22Rv1 (cell line): ENCODE data around the gene TXNRD2.

ENCODE experiments used
- H3K27ac ChIP-seq: fragments of 450-650 bp; 2 replicates; pipeline ENCODE4 v1.5.1; 2017
- ZFX ChIP-seq: fragments of 450-650 bp; IDR thresholded peaks from 2 replicates; pipeline ENCODE4 v1.6.1; 2017; ENCODE audit warnings: antibody characterized with exemption, borderline replicate concordance
- TF ChIP-seq, protein P1 (sequence below): fragments of 450-650 bp; IDR thresholded peaks from 2 replicates; pipeline ENCODE4 v1.5.1; 2017; ENCODE audit warnings: mild to moderate bottlenecking

TXNRD2 gene

DNA sequence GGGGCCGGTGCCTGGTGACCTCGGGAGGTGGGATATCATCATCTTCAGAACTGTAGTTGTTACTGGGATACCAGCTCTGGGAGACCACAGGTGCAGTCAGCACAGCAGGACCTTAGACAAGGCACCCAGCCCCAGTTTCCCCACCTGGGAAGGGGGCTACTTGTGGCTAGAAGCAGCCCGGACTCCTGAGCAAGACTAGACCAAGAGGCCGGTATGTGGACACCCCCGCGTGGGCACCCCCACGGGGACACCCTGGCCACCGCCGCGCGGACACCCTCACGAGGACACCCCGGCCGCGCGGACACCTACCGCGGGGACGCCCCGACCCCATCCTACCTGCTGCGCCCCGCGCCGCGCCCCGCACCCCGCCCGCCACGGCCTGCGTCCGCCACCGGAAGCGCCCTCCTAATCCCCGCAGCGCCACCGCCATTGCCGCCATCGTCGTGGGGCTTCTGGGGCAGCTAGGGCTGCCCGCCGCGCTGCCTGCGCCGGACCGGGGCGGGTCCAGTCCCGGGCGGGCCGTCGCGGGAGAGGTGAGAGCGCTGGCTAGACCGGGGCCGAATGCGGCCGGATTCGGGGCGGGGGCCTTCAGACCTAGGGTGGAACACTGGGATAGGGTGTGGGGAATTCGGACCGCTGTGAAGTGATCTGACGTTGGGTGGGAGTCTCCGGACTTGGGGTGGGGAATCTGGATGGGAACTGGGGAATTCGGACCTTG lies at the start of gene TXNRD2, which contains the start of gene COMT:
Gene TXNRD2 (minus strand): TSS at position 454 of the 718 bp plus-strand sequence. CDS start 15 bp downstream, at position 439.
Gene COMT (plus strand): TSS at position 408 of the 718 bp plus-strand sequence. CDS start 20,755 bp downstream, outside the sequence.
- H3K27ac ChIP-seq, result peak within 1 kb of the TSS; percentile 79
- TF ChIP-seq, protein P1, sequence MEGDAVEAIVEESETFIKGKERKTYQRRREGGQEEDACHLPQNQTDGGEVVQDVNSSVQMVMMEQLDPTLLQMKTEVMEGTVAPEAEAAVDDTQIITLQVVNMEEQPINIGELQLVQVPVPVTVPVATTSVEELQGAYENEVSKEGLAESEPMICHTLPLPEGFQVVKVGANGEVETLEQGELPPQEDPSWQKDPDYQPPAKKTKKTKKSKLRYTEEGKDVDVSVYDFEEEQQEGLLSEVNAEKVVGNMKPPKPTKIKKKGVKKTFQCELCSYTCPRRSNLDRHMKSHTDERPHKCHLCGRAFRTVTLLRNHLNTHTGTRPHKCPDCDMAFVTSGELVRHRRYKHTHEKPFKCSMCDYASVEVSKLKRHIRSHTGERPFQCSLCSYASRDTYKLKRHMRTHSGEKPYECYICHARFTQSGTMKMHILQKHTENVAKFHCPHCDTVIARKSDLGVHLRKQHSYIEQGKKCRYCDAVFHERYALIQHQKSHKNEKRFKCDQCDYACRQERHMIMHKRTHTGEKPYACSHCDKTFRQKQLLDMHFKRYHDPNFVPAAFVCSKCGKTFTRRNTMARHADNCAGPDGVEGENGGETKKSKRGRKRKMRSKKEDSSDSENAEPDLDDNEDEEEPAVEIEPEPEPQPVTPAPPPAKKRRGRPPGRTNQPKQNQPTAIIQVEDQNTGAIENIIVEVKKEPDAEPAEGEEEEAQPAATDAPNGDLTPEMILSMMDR, result no peak
- TF ChIP-seq ZFX, result no peak

DNA sequence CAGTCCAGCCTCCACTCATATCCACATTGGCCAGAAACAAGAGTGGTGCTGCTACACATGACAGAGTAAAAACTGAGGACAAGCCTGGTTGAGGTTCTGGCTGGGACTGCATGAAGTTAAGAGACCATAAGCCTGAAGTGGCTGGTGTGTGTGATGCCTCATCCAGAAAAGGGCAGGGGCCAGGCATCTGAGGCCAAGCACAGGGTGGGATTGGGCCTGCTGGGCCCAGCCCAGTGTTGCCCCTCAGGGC lies 49.7 kb upstream of the TXNRD2 start:
- TF ChIP-seq, protein P1, result no peak
- TF ChIP-seq ZFX, result no peak
- H3K27ac ChIP-seq, result no peak overlapping the region

DNA sequence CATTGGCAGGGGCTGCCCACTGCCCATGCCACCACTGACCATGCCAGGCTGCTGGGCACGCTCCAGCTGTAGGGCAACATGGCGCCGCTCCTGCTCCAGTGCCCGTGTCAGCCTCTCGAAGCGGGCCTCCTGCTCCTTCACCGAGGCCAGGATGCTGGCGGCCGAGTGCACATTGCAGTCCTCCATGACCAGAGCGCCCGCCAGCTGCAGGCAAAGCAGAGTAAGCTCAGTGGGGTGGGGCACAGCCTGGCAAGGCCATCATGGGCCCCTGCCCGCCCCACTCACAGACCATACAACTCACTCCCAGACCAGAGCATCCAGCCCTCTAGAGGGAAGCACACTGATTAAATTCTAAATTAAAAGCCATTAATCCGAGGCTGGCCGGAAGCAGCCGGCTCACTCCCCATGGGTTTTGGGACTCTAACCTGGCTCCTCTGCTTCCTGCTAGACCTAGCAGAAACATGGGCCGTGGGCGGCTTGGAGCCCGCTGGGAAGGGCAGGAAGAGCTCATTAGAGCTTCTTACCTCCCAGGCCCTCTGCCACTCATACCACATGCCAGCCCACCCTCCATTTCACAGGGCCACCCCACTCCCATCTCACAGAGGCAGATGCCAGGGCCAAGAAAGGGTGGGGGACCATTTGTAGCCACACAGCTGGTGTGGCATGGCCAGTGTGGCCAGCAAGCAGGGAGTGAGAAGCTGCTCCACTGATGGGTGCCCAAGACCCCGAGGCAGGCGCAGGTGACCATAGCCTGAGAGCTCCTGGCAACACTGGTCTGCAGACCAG lies 49.2 kb upstream of the TXNRD2 start:
- TF ChIP-seq, protein P1, result no peak
- TF ChIP-seq ZFX, result no peak

DNA sequence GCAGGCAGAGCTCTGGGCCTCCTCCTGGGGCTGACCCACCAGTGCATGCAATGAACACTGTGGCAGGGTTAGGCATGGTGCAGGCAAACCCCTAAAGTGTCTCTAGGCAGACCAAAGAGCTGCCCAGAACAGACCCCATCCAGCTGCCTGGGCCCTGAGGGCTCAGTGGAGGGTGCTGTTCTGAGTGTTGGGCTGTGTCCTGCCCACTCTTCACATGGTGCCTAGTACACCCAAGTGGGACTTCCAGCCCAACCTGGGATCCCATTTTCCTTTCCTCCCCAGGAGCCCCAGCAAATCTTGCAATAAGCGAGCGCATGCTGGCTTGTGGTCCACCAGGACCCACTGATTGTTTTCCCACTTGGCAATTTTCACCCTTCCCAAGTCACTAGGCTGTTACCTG lies 48.6 kb upstream of the TXNRD2 start:
- TF ChIP-seq ZFX, result no peak
- TF ChIP-seq, protein P1, result no peak

More for the DNA sequence above, 49.2 kb upstream of the TXNRD2 start:
- H3K27ac ChIP-seq, result no peak overlapping the region

DNA sequence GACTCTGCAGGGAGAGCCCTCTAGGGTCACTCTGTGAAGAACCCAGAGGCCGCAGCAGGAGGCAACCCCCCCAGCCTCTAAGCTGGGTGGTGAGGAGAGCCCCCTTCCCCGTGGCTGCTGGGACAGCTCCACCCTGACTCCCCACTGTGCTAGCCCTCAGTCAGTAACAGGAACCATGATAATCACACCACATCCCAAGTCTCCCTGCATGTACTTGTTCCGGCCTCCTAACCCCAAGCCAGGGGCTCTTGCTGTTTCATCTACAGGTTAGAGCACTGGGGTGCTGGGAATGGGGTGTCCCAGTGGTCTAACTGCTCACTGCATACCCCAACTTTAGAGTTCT lies 48.1 kb upstream of the TXNRD2 start:
- no peak overlapping the region for H3K27ac ChIP-seq
- TF ChIP-seq ZFX, result no peak

More for the DNA sequence above, 48.6 kb upstream of the TXNRD2 start:
- H3K27ac ChIP-seq, result no peak overlapping the region

DNA sequence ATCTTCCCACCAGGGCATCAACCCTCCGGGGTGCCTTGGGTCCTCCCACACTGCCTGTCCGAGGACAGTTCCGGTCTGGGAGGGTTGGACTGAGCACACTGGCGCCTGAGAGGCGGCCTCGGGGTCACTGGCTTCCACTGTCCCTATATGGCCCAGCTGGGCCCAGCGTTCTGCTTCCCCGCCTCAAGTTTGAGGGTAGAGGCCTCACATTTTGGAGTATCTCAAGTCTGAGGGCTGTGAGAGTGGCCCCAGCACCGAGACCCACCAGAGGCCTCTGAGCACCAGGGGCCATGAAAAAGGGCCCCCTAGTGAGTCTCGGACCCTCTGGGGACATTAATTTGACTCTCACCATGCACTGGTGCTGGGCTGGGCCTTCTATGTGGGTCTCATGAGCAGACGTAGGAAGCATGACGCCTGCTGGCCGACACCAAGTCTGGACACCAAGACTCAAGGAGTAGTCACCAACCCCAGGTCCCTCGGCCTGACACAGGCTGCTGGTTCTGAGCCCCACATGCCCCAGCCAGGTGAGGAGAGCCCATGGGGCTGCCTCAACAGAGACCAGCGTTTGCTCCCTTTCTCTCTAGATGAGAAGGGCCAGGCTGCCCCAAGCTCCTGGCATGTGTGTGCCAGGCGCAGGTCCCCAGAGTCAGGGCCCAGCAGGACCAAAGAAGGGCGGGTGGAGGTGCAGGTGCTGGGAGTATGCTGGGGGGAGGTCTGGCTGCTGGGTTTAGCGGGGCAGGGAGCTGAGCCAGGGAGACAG lies 47.5 kb upstream of the TXNRD2 start:
- no peak overlapping the region for H3K27ac ChIP-seq
- TF ChIP-seq, protein P1, result no peak
- no peak for TF ChIP-seq ZFX

DNA sequence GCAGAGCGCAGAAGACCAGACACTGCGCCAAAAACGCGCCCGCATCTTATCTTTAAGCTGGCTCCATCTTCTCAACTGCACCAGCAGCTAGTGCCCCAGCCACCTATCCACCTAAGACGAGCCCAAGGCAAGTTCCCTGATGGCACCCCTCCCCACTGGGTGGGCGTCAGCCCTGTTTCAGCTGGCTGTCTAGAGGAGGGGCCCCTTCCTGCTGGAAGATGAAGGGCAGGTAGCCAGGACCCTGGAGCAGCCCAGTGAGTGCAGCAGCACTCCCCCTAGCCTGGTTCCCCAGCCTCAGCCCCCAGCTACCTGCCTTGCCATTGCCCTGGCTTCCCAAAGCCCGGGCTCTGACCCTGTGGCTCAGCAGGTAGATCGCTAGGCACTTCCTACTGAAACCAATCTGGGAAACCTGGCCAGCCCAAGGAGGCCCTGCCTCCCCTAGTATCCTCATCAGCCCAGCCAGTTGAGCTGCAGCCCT lies 46.8 kb upstream of the TXNRD2 start:
- no peak overlapping the region for H3K27ac ChIP-seq
- TF ChIP-seq, protein P1, result no peak
- no peak for TF ChIP-seq ZFX
